HG03060 (cell line): ENCODE results near the gene NBPF14.
A peak's percentile ranks its signal among the peaks of the same experiment; 100 is the strongest.
"Not testable (repeated sequence)": the region's sequence is repeated elsewhere in the genome, so short reads cannot be mapped to it uniquely, and the experiment has no call there.

Experiments used
- ATAC-seq: cut with Tn5 transposase; IDR thresholded peaks from one replicate; pipeline ENCODE4 v1.9.1; 2021; ENCODE audit warnings: low read depth, moderate number of reproducible peaks; ENCODE audit not compliant: unreplicated experiment

NBPF14 gene

DNA sequence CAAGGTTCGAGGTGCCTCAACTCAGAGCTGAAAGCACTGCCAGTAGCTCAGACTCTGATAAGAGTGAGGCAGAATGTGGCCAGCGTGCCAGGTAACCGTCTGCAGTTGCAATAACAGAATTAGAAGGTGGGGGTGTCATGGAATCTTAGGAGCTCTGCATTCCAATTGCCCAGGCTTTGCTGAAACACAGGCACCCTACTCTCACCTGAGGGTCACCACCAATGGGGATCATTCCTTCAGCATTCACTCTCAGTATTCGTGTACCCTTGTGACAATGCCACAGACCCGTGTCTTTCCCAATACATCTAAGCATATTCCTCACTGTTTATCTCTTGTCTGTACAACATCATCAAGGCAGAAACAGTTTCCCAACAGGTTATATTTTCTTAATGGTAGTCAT lies at the start of gene NBPF14:
Gene NBPF14, minus strand, starts transcription at position 101 of the 400 bp plus-strand sequence. CDS start 294 bp downstream, outside the sequence.
- not testable (repeated sequence) for ATAC-seq

- ATAC-seq, result not testable (repeated sequence)
Measured at GRCh38 chr1:148625451-148625850, 29.6 kb upstream of the NBPF14 start.

- not testable (repeated sequence) for ATAC-seq
Measured at GRCh38 chr1:148618216-148618615, 22.4 kb upstream of the NBPF14 start.

GRCh38 chr1:148605266-148605665 lies 9.5 kb upstream of the NBPF14 start:
- not testable (repeated sequence) for ATAC-seq

DNA sequence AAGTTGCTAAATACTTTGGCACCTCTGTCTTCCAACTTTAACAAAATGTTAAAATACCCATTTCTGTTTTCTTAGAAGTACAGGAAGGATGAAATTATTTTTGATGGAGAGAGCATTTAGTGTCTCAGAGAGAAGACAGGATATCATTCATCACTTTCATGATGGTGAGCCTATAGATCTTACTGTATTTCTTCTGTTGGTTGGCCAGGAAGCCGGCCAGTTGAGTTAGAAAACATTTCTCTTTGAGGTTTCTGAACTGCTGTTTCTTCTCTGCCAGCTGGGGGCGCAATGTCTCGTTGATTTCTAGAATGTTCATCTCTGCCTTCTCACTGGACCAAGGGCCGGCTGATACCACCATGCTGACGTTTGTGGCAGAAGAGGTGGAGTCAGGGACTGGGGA lies 451 bp downstream of the NBPF14 start:
- ATAC-seq, result not testable (repeated sequence)

DNA sequence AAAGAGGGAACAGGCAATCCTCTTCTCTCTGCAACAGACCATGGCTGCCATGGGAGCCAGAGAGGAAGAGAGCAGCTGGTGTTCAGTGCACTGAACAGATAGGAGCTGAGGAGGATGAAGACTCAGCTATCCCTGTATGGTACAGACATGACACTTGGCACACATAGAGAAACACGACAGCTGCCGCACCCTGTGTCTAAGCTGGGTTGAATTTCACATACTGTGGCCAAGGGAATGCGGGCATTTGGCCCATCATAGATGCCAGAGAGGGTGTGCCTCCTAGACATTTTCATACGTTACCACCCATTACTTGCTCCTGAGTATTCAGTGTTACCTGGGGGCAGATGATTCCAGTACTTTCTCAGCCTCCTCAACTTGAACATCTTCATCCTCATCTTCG lies 4.7 kb downstream of the NBPF14 start:
- ATAC-seq, result not testable (repeated sequence)

DNA sequence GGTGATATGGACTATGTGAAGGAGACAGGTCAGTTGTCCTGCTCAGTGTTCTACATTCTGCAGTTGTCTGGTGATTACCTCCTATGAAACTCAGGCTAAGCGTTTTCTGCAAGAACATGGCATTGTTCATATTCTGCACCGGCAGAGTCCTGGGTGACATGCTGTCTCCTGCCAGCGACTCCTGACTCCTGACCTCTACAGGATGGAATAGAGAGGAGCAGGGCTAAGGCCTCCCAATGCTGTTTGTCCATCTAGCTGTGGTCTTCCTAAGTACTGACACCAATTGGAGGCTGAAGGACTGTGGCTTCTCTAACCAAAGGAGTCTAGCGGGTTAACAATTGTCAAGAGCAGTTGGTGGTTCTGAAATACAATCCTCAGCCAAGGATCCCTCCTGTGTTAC lies 63.7 kb downstream of the NBPF14 start:
- not testable (repeated sequence) for ATAC-seq

DNA sequence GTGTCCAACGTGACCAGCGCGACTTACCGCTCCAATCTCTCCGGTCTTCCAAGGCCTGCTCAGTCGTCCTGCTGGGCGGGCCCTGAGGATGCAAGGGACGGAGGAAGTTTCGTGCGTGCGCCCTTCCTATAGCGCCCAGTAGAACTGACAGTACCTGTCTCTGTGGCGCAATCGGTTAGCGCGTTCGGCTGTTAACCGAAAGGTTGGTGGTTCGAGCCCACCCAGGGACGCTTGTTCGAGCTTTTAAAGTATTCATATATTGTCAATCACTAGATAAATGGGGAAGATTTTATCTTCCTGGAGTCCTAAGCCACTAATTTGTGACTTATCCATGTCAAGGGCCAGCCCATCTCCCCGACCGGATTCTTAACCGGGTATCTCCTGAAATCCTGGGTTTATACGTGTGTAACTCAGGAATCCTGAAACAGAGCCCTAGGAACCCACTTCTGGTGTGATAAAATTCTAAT lies 66.7 kb downstream of the NBPF14 start:
- not testable (repeated sequence) for ATAC-seq

GRCh38 chr1:148528591-148528990 lies 67.2 kb downstream of the NBPF14 start:
- ATAC-seq, result not testable (repeated sequence)

- not testable (repeated sequence) for ATAC-seq
Measured at GRCh38 chr1:148526587-148526986, 69.2 kb downstream of the NBPF14 start.

DNA sequence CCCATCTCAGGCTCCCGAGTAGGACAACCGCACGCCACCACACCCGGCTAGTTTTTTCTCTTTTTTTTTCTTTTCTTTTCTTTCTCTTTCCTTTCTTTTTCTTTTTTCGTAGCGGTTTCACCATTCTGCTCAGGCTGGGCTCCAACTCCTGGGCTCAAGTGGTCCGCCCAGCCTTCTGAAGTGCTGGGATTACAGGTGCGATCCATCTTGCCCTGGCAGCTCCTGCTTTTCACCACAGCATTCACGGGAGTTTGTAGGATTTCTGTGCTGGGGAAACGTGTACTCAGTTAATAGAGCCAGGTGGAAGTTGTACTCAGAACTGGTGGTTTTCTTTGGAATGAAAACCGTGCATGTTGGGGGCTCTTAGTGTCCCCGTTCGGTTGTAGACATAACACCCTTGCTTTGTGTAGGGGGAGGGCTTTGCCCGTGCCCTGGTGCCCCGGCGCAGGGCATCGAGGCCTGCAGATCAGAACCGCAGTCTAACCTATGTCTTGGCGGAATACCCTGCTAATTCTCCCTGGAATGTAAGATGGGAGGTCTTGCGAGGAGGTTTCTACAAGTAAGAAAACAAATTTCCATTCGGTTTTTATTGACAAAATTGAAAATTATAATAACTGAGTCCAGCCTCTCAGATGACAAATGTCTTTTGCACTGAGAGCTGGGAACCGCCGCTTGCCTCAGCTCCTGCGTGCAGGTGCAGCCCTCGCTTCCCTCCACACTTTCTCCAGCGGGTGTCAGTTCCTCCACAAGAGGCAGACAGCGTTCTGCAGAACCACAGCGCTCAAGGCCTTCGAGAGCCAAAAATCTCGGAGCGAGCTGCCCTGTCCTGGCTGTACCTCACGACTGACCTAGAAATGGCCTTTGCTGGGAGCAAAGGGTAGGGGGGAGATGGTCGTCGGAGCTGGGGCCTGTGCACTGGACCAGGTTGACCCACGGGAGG lies 72.3 kb downstream of the NBPF14 start:
- ATAC-seq, result not testable (repeated sequence)

DNA sequence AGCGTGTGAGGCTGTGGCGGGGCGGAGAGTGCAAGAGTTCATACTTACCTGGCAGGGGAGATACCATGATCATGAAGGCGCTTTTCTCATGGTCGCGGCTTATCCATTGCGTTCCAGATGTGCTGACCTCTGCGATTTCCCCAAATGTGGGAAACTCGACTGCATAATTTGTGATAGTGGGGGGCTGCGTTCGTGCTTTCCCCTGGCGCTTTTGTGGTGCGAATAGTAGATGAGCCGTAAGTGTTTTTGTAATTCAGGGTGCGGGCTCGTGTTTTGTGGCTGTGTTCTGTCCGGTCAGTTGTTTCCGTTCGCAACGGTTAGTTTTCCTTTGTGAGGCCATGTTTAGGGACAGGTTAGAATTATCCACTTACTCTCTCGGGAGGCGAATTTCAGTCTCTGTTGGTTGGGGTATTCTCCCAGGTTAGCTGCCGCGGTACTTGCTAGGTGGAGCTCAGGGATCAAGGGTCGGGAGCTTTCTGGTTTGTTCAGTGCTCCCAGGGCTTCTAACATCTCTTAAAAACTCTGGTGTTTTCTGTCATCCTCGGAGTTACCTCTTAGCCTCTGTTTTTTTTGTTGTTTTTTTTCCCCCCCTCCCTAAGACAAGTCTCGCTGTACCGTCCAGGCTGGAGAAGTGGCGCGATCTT lies 73.1 kb downstream of the NBPF14 start:
- ATAC-seq, result peak; percentile 63

DNA sequence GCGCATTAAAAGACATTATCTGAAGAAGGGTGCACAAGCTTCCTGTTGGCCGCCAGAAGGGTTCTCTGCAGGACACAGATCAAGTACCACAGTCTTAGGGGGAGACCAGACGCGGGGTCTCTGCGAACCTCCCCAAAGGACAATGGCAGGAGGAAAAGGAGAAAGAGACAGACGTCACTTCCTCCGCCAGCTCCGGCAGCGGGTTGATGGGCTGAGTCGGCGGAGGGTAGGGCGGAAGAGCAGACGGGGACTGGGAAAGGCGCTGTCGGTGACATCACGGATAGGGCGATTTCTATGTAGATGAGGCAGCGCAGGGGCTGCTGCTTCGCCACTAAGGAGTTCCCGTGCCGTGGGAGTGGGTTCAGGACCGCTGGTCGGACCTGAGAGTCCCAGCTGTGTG lies 73.7 kb downstream of the NBPF14 start:
- not testable (repeated sequence) for ATAC-seq

GRCh38 chr1:148514310-148514709 lies 81.5 kb downstream of the NBPF14 start:
- not testable (repeated sequence) for ATAC-seq

DNA sequence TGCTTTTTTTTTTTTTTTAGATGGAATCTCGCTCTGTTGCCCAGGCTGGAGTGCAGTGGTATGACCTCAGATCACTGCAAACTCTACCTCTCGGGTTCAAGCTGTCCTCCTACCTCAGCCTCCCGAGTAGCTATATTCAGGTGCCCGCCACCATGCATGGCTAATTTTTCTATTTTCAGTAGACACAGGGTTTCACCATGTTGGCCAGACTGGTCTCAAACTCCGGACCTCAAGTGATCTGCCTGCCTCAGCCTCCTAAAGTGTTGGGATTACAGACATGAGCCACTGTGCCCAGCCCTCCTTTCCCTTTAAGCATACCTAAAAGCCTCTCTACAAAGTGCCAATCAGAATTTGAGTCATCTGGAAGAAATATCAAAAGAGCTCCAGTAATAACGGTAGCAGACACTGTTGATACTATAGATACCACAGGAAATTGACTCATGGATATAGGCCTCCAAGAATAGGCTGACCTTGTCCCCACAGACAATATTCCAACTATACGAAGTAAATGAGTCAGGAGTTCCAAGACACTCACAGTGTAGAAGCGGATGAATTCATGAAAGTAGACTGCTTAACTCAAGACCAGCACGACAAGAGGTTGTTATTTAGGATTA lies 83.1 kb downstream of the NBPF14 start:
- ATAC-seq, result not testable (repeated sequence)

DNA sequence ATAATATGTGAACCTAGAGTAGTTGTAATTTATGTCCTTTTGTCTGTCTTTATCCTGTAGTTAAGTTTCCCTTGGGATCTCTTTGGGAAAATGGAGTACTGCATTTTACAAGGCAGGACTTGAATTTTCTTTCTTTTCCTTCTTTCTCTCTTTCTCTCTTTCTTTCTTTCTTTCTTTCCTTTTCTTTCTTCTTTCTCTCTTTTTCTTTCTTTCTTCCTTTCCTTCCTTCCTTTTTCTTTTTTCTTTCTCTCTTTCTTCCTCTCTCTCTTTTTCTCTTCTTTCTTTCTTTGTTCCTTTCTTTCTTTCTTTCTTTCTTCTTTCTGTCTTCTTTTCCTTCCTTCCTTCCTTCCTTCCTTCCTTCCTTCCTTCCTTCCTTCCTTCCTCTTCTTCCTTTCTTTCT lies 101.9 kb downstream of the NBPF14 start:
- not testable (repeated sequence) for ATAC-seq

GRCh38 chr1:148483029-148483428 lies 112.8 kb downstream of the NBPF14 start, which contains the start of gene PPIAL4G:
Gene PPIAL4G, minus strand, starts transcription at chr1:148483302. Its CDS starts 50 bp downstream, at chr1:148483252.
- ATAC-seq, result not testable (repeated sequence)
